Endometrial microvascular endothelial cells (primary cell): ENCODE data around the gene SMG6. TPM values are rescaled to one million over a fixed set of nuclear protein-coding genes. Genes with fewer than 3 reads are reported as not detected.
"Not testable (repeated sequence)": the region's sequence is repeated elsewhere in the genome, so short reads cannot be mapped to it uniquely, and the experiment has no call there.

Source experiments
- in situ Hi-C: cut with HindIII; loops from 2 replicates; pipeline ENCODE4 v1.10.0; 2017; ENCODE audit warnings: low sequenced_read_pairs, low pct_unique_long_range_greater_than_20kb; ENCODE audit errors: inconsistent ontology term
- total RNA-seq: library from RNA; depleted of rRNA; stranded (reverse); fragments of >200 nt; gene quantifications from one replicate; pipeline ENCODE4 v1.2.3, GENCODE V29; 2015; ENCODE audit errors: inconsistent ontology term

The SMG6 gene
- total RNA-seq, 1 donor from 2014 or later: 67.2 TPM

DNA sequence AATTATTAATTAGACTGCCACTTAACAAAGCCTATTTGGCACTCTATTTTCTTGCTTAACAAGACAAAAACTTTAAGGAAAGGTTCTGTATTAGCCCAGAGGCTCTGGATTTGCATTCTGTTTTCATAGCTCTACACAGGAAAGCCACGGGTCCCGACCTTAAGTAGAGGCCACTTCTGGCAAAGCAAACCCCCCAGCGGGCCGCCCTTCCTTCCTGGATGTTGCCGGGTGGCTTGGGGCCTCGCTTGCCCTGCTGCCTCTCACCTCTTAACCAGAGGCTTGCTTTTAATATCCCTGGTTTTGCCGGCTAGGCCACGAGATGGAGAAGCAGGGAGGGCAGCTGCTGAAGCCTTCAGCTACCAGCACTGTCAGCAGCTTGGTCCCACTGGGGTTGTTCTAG is 282.9 kb downstream of the SMG6 start:
- in situ Hi-C loops: no loop called here

GRCh38 chr17:2019723-2020122 is 283.9 kb downstream of the SMG6 start:
- in situ Hi-C loops: no loop called here

DNA sequence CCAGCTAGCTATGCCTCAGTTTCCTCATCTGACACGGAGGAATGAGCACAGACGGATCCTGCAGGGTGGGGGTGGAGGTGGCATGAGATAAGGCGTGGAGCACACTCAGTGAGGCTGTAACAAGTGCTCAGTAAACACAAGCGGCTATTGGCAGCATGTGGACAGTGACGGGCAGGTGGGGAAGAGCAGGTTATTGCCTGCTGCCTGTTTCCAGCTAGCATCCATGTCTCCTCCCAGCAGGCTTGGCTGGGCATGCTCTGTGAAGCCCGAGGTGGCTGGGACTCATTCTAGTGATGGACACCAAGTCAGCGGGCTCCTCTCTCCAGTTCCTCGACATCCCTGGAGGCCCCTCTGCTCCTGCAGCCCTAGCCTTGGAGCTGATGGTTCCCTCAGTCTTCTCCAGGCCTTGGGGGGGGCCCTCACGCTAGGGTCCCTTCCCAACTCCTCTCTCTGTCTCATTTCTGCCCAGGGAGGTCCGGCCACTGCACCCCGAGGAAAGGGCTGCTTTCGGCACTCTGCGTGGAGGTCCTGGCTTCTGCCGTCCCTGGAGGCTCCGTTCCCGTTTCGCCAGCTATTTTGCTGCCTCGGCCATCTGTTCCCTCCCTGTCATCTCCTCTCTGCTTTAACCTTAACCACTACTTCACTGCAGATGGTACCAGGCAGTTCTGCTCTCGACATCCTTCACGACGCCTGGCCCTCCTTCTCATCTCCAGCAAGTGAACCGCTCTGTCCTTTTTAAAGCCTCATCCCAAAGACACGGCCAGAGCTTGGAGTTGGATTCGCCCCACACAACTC is 284.7 kb downstream of the SMG6 start:
- in situ Hi-C loops: no loop called here

DNA sequence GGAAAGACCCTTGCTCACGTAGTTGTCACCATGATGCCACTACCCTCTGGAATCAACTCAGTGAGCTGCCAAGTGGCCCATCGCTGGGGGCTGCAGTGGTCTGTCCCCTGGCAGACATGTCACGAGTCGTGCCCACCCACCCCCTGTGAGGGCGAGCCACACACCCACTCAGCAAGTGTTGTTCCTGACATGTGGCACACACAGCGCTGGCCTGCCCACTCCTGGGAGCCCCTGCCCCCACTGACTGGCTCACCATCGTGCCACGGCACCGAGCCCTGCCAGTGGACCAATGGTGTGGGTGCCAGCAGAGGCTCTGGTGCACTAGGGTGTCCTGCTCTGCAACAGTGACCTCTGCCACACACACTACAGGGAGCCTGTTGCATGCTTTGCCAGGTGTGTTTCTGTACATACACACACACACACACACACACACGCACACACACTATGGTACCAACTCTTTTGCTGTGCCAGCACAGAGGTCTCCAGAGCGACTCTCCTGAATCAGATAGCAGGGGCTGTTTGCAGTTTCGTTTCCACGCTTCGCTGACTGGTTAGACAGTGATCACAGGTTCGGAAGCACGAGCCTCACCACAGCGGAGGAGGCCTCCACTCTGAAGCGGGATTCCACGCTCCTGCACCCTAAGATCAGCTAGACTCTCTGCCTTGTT is 286.2 kb downstream of the SMG6 start:
- in situ Hi-C loops: no loop called here

GRCh38 chr17:2016494-2016893 is 287.1 kb downstream of the SMG6 start:
- in situ Hi-C loops: no loop called here

DNA sequence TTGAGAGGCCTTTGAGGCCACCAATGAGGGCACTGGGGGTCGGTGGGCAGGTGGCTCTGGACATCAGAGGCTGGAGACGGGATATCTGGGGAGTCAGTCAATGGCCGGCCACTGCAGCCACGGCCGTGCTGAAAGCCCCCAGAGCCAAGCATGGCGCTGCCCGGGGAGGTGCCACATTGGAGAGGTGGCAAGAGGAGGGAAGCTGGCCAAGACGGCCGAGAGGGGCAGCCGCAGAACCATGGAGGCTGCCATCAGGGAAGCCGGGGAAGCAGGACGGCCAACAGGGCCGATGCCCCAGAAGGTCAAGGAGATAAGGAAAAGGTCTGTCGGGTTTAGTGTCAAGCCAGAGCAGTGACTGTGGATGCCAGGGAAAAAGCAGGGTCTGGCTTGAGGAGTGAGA is 288.3 kb downstream of the SMG6 start:
- in situ Hi-C loops: no loop called here

- in situ Hi-C loops: no loop called here
Measured at GRCh38 chr17:2013994-2014317, 289.6 kb downstream of the SMG6 start.

GRCh38 chr17:2013220-2013993 is 290.2 kb downstream of the SMG6 start:
- in situ Hi-C loops: not testable (repeated sequence)

GRCh38 chr17:2012499-2012898 is 291.1 kb downstream of the SMG6 start:
- in situ Hi-C loops: no loop called here

GRCh38 chr17:2011411-2012371 is 291.9 kb downstream of the SMG6 start:
- in situ Hi-C loops: no loop called here

Other genes starting within 250 kb of the SMG6 start
- 27.2 TPM for gene HIC1, start 248.7 kb downstream of the SMG6 start, total RNA-seq
- 23.3 TPM for gene SRR, start 165 bp upstream of the SMG6 start, total RNA-seq
- 84.2 TPM for gene TSR1, start 32.7 kb upstream of the SMG6 start, total RNA-seq
- gene SGSM2, start 33.7 kb upstream of the SMG6 start, total RNA-seq: 34.8 TPM
- gene MNT, start 97.3 kb upstream of the SMG6 start, total RNA-seq: 4.5 TPM
- 26.0 TPM for gene METTL16, start 208.1 kb upstream of the SMG6 start, total RNA-seq